Bronchial epithelial cell (primary cell): Measurements from ENCODE around the gene EML5. TPM values are rescaled to one million over a fixed set of nuclear protein-coding genes. Genes with fewer than 3 reads are reported as not detected.

ENCODE experiments used
- DNase-seq: peaks from one replicate; pipeline ENCODE4 v3.0.0-alpha.2; 2010; ENCODE audit warnings: low read depth
- FAIRE-seq: peaks from 2 replicates; lab custom pipeline; 2011; peaks lifted over from hg19 to GRCh38; lab: Jason Lieb, UNC
- H3K27me3 ChIP-seq: 2 replicates; pipeline ENCODE4 v1.5.1; 2011; ENCODE audit warnings: low read length; ENCODE audit not compliant: control insufficient read depth, insufficient read depth
- H3K36me3 ChIP-seq: 2 replicates; pipeline ENCODE4 v1.5.1; 2011; ENCODE audit warnings: low read length; ENCODE audit not compliant: control insufficient read depth, insufficient read depth
- H3K4me3 ChIP-seq: 2 replicates; pipeline ENCODE4 v1.5.1; 2011; ENCODE audit warnings: mild to moderate bottlenecking, low read depth, low read length, control low read depth
- total RNA-seq: library from RNA; depleted of rRNA; stranded (reverse); fragments of >200 nt; gene quantifications from 2 replicates; pipeline ENCODE4 v1.2.1, GENCODE V29; 2014
- TF ChIP-seq, protein P1 (sequence below): IDR thresholded peaks from 2 replicates; pipeline ENCODE4 v1.5.1; 2011; ENCODE audit warnings: mild to moderate bottlenecking, moderate library complexity, low read length, control low read depth, inconsistent platforms; ENCODE audit not compliant: insufficient read depth, severe bottlenecking

Gene EML5
- total RNA-seq, 1 donor from 2014 or later: not detected

GRCh38 chr14:88618476-88618875 lies 174.3 kb downstream of the EML5 start:
- Histone ChIP-seq H3K4me3 (no peak overlapping the region), H3K27me3 (no peaks in the 10 kb centered on the region), H3K36me3 (no peaks in the 10 kb centered on the region)
- no peak for FAIRE-seq
- DNase-seq: no peak
- TF ChIP-seq, protein P1, sequence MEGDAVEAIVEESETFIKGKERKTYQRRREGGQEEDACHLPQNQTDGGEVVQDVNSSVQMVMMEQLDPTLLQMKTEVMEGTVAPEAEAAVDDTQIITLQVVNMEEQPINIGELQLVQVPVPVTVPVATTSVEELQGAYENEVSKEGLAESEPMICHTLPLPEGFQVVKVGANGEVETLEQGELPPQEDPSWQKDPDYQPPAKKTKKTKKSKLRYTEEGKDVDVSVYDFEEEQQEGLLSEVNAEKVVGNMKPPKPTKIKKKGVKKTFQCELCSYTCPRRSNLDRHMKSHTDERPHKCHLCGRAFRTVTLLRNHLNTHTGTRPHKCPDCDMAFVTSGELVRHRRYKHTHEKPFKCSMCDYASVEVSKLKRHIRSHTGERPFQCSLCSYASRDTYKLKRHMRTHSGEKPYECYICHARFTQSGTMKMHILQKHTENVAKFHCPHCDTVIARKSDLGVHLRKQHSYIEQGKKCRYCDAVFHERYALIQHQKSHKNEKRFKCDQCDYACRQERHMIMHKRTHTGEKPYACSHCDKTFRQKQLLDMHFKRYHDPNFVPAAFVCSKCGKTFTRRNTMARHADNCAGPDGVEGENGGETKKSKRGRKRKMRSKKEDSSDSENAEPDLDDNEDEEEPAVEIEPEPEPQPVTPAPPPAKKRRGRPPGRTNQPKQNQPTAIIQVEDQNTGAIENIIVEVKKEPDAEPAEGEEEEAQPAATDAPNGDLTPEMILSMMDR: no peak

GRCh38 chr14:88617479-88617878 lies 175.3 kb downstream of the EML5 start:
- H3K36me3 ChIP-seq: no peaks in the 10 kb centered on the region
- H3K27me3 ChIP-seq: no peaks in the 10 kb centered on the region
- DNase-seq: no peak
- TF ChIP-seq, protein P1: no peak
- H3K4me3 ChIP-seq: no peak overlapping the region
- FAIRE-seq: no peak

DNA sequence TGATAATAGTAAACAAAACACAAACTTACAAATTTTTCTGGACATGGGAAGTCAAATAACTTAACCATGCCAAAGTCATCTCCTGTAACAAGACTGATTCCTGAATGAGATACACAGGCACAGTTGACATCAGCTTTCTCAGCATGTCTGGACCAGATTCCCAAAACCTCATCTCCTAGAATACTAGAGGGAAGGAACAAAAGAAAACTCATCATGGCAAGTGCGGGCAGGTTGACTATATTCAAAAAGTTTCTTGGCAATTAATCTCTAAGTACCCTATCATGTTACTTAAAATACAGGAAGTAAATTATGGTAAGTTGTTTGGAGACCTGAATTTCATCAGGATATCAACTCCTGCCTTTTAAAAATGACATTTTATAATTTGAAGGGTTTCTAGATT lies 176.1 kb downstream of the EML5 start:
- no peak overlapping the region for H3K4me3 ChIP-seq
- DNase-seq (peak; percentile 96), FAIRE-seq (no peak)
- TF ChIP-seq, protein P1: no peak
- H3K27me3 ChIP-seq: no peaks in the 10 kb centered on the region
- H3K36me3 ChIP-seq: no peaks in the 10 kb centered on the region

- DNase-seq (peak; percentile 68), FAIRE-seq (no peak)
- Histone ChIP-seq H3K36me3 (peaks cover 2% of the 10 kb centered on the region), H3K27me3 (no peaks in the 10 kb centered on the region), H3K4me3 (no peak overlapping the region)
- TF ChIP-seq, protein P1: no peak
These were observed 178.4 kb downstream of the EML5 start for GRCh38 chr14:88614218-88614907.

- no peak overlapping the region for H3K4me3 ChIP-seq
- FAIRE-seq (no peak), DNase-seq (peak; percentile 69)
- TF ChIP-seq, protein P1: no peak
- no peaks in the 10 kb centered on the region for H3K27me3 ChIP-seq
- H3K36me3 ChIP-seq: peaks cover 2% of the 10 kb centered on the region
These were observed 179.2 kb downstream of the EML5 start for GRCh38 chr14:88613552-88614010.
